Cerebellar cortex (tissue), 1 donor: ENCODE data around the gene MEX3D.
A peak's percentile ranks its signal among the peaks of the same experiment; 100 is the strongest.
"Not testable (repeated sequence)": the region's sequence is repeated elsewhere in the genome, so short reads cannot be mapped to it uniquely, and the experiment has no call there.

Experiments used
- DNase-seq: peaks from one replicate; pipeline ENCODE4 v3.0.0-alpha.2; 2015; ENCODE audit warnings: low spot score

The MEX3D gene

GRCh38 chr19:1535699-1536098, 32.4 kb downstream of the MEX3D start:
- DNase-seq: not testable (repeated sequence)

GRCh38 chr19:1534972-1535371, 33.2 kb downstream of the MEX3D start:
- DNase-seq: no peak

GRCh38 chr19:1533510-1534150, 34.5 kb downstream of the MEX3D start:
- no peak for DNase-seq

DNA sequence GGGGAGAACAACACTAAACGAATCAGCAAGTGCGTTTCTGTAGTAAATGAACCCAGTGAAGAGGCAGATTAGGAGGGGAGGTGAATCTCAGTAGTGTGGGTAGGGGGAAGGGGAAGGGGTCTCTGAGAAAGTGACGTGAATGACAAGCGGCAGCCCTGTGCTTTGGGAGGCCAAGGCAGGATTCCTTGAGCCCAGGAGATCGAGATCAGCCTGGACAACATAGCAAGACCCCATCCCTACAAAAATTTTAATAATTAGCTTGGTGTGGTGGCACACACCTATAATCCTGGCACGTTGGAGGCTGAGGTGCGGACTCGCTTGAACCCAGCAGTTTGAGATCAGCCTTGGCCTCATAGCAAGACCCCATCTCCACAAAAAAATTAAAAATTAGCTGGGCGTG, 36.1 kb downstream of the MEX3D start:
- no peak for DNase-seq

GRCh38 chr19:1531587-1531986, 36.5 kb downstream of the MEX3D start:
- DNase-seq: no peak

DNA sequence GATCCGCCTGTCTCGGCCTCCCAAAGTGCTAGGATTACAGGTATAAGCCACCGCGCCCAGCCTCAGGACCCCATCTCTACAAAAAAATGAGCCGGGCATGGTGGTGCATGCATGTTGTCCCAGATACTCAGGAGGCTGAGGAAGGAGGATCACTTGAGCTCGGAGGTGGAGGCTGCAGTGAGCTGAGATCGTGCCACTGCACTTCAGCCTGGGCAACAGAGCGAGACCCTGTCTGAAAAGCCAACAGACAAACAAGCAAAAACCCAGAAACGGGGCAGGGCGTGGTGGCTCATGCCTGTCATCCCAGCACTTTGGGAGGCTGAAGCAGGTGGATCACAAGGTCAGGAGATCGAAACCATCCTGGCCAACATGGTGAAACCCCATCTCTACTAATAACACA, 37.3 kb downstream of the MEX3D start:
- not testable (repeated sequence) for DNase-seq

DNA sequence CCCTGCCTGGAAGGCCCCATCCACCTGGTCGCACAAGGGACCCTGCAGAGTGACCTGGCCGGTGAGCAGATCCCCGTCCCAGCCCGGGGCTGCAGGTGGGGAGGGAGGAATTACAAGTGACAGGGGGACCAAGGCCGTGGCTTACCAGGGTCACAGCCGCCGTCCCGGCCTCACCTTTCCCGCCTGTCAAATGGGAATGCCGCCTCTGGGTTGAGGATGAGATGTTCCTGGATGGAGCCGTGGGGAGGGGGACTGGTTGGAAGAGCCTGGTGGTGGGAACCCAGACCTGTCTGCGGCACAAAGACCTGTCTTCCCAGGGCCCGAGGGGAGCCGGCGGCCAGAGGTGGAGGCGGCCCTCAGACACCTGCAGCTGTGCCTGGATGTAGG, 38.7 kb downstream of the MEX3D start:
- no peak for DNase-seq

DNA sequence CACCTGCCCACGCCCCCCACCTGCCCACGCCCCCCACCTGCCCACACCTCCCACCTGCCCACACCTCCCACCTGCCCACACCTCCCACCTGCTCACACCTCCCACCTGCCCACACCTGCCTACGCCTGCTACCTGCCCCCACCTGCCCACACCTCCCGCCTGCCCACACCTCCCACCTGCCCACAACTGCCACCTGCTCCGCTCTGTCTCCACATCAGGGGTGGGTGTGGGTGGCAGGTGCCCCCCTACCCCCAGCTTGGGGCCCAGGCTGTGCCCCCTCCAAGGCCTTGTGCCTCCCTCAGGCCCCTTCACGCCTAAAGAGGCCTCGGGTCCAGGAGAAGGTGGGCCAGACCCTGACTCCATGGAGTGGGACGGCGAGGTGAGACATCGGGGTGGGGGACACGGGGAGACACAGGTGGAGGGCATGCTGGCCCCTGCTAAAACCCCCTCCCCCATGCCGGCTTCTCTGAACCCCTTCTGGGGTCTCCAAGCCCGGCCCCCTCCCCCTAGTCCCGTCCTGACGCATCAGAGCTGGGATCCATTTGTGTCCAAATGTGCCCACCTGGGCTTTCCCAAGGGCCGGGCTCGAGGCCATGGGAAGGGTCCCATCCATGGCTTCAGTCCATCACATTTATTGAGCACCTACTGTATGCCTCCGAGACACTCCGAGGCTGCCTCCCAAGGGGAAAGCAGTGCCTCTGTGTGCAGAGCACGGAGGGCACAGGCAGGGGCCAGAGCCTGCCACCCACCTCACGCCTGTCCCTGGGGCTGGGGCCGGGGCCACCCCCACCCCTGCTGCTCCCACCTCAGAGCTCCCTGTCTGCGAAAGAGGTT, 39.3 kb downstream of the MEX3D start:
- DNase-seq: no peak

- DNase-seq: no peak
Measured at GRCh38 chr19:1527650-1528309, 40.3 kb downstream of the MEX3D start.

GRCh38 chr19:1526979-1527649, 41.0 kb downstream of the MEX3D start:
- no peak for DNase-seq

- DNase-seq: no peak
Measured at GRCh38 chr19:1526066-1526778, 41.9 kb downstream of the MEX3D start.

- no peak for DNase-seq
Measured at GRCh38 chr19:1525343-1525742, 42.8 kb downstream of the MEX3D start.

DNA sequence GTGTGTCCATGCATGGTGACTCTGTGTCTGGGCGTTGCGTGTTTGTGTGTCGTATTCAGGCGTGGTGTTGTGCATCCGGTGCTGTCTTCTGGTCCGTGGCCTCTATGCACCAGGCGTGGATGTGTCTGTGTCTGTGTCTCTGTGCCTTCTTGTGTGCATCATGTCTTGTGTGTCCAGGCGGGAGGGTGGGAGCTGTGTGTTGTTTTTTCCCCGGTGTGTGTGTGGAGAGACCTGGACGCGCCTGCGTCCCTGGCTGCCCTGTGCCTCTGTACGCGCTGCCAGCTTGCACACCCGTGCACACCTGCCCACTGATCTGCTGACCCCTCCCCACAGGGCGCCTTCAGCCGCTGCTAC, 43.2 kb downstream of the MEX3D start:
- DNase-seq: peak; percentile 25

DNA sequence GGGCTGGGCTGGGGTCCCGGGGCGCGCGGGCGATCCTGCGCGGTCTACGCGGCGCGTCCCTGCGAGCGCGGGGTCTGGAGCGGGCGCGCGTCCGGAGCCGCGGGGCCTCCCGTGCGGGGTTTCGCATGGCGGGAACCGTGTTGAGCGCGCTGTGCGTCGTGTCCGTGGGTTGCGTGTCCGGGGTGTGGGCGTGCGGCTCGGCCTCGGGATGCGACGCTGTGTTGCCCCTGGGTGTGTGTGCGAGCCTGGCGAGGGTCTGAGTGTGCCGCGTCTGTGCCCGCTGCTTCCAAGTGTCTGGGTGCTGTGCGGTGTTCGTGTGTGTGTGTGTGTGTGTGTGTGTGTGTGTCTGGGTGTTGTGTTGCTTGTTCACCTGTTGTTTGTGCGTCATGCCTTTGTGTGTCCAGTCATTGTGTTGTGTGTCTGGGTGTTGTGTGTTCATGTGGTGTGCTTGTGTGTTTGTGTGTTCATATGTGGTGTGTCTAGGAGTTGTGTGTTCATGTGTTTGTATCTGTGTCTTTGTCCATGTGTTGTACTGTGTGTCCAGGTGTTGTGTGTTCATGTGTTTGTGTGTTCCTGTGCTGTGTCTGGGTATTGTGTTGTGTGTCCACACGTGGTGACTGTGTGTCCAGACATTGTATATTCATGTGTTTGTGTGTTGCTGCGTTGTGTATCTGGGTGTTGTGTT, 43.7 kb downstream of the MEX3D start:
- DNase-seq: no peak

DNA sequence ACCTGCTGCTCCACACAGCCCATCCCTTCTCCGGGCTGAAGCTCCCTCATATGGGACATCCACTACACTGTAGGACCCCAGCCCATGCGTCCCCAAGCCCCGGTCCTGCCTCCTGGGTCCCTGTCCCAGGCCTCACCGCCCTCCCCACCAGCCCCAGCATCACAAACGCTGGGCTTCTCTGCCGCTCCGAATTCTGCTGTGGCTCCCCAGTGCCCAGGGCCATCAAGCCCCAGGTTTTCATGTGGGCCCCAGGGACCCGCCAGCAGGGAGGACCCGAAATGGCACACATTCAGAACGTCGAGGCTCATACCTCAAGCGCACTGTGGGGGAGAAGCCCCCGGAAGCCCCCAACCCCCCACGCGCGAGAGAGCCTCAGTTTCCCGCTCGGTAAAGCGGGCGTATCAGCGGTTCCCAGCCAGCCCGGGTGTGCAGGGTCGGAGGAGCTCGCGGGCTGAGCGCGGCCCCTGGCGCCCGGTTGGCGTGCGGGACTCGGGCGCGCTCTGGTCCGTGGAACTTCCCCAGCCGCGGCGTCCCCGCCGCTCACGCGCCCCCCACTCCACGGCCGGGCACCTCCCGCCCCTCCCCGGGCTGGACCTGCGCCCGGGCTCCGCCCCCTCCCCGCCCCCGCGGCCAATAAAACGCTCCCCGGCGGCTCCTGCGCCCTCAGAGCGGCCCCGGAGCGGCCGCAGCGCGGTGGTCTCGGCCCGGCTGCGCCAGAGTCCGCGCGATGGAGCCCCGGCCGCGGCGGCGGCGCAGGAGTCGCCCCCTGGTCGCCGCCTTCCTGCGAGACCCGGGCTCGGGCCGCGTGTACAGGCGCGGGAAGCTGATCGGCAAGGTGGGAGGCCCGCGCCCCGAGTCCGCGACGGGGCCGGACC, 44.5 kb downstream of the MEX3D start, which contains the start of gene PLK5:
PLK5 (plus strand) TSS at position 666 of the 875 bp plus-strand sequence. CDS start 2,920 bp downstream, outside the sequence.
- peak; percentile 29 for DNase-seq

DNA sequence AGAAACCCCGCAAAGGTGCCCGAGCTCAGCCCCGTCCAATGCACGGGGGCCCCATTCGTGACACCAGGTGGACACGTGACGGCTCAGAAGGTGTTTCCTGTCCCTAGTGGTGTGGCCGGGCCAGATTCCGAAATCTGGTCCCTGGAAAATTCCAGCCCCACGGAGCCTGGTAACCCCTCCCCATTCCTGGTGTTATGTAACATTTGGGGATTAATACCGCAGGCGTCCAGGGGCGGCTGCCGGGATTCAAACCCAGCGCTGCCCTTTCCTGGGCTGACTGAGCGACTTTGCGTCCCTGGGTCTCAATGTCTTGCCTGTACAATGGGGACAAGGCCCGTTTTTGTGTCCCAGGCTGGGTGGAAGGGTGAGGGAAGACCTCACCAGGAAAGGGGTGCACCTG, 45.3 kb downstream of the MEX3D start:
- DNase-seq: peak; percentile 88

DNA sequence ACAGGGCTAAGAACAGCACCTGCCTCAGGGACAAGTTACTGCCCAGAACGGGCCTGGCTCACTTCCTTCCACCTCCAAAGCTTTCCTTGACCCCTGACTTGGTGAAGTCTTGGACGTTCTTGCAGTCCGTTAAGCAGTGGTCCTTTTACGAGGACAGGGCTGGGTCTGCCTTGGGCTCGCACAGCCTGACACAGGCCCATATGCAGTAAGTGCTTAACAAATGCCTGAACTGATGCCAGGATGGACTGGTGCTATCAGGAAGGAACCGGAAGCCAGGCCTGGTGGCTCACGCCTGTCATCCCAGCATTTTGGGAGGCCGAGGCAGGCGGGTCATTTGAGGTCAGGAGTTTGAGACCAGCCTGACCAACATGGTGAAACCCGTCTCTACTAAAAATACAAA, 46.1 kb downstream of the MEX3D start:
- DNase-seq: peak; percentile 69

DNA sequence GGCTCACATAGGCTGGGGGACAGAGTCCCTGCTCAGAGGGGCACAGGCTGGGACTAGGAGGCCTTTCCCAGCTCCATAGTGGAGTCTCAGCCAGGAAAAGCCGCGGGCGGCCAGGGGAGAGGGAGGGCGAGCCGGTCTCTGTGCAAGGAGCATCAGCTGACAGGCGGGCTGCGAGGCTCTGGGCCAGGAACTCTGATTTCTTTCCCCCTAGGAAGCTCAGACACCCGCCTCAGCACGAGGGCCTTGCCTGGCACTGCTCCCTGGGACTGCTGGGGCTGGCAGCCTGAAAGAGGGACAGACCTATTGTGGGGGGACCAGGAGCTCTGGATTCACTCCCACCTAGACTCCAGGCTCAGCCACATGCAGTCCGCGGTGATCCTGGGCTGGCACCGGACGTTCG, 46.5 kb downstream of the MEX3D start:
- peak; percentile 91 for DNase-seq

- no peak for DNase-seq
Measured at GRCh38 chr19:1520203-1520780, 47.8 kb downstream of the MEX3D start.

GRCh38 chr19:1519802-1520201, 48.3 kb downstream of the MEX3D start:
- DNase-seq: not testable (repeated sequence)
